Raji (cell line): ENCODE results near the gene SNAP47.

ENCODE experiments used
- POLR2A ChIP-seq: IDR thresholded peaks from 2 replicates; pipeline ENCODE4 v1.6.1; 2011; ENCODE audit warnings: low read depth, low read length, control low read depth; ENCODE audit not compliant: insufficient read depth

The SNAP47 gene

DNA sequence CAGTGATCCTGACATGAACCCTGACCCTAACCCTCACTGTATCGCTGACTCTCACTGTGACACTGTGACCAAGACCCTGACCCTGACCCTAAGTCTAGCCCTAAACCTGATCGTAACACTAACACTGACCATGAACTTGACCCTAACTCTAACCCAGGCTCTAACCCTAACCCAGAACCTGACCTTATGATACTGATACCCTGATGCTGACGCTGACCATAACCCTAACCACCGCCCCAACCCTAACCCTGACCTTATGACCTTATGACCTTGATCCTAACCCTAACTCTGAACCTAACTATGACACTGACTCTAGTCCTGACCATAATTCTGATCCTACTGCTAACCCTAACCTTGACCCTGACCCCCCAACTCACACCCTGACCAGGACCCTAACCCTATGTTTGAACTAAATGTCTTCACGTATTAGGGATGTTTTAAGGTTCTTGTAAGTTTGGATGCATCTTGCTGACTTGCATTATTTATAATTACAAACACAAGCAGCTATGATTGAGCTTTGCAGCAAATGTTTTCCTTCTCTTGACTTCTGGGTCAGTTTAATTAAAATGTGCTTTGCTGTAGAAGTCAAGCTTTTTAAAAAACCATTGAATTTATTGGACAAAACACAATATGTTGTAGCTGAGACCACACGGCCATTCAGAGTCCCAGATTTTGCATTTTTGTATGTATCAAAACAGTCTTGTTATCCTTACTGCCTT, 56.3 kb downstream of the SNAP47 start:
- no peak for TF ChIP-seq POLR2A

DNA sequence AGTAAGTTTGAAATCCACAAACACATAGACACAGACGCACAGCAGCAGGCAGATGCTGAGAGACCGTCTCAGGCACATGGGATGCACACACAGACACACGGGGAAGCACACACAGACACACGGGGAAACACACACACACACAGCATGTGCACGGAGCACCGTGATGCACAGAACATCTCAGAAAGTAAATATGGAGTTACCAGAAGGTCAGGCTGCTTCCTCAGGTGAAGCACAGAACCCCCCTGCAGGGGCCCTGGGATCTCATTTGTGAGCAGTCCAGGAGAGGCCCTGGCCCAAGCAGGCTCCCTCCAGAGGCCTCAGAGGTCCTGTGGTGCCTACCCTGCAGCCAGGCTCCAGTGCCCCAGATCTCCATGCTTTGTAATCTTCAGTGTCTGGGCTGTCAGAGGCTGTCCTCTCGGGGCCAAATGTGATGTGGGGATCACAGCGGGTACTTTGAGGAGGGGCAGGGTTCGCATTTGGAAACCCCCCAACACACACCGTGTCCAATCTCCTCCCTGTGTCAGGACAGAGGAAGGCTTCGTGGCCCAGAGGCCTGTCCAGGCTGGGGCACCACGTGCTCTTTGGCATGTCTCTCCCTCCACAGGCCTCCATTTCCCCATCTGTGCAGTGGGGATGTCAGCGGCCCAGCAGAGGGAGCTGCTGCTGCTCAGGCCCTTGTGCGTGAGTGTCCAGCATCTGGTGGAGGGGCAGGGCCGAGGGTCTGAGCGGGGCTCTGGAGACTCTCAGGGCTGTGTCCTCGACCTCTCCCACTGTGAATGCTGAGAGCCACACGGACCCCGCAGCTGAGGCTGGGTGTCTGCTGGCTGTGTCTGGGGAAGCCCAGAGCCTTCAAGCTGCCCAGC, 57.2 kb downstream of the SNAP47 start:
- TF ChIP-seq POLR2A, result no peak

DNA sequence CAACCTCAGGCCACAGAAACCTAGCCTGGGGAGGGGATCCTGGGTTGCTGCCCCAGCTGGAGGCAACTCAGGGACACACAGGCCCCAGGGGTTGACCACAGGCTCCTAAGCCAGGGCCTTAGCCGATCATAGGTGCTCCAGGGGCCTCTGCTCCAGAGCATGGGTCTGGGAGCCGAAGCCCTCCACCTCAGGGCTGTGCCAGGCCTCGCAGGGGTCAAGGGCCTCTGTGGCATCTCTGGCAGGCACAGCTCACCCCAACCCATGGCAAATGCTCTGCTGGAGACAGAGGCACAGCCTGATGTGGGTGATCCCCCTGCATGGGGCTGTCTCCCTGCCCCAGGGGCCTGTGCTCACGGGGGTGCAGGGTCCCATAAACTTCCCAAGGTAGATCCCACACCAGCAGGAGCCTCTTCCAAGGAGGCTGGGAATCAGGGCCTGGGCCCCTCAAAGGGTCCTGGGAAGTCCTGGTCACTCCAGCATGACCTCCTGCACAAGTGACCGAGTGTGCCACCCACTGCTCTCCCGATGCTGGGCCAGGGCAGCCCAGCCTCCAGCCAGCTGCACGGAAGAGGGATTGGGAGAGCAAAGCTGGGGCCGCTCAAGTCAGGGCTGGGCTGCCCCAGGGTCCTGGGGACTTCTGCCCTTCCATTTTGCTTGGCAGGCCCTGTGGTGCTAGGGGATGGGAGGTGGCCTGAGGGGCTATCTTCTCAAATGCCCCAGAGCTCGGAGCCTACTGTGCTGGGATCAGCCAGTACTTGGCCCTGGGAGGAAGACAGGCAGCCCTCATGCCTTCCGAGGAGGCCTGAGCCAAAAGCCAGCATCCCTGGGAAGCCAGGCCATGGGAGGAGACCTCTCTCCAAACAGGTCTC, 58.1 kb downstream of the SNAP47 start:
- no peak for TF ChIP-seq POLR2A

DNA sequence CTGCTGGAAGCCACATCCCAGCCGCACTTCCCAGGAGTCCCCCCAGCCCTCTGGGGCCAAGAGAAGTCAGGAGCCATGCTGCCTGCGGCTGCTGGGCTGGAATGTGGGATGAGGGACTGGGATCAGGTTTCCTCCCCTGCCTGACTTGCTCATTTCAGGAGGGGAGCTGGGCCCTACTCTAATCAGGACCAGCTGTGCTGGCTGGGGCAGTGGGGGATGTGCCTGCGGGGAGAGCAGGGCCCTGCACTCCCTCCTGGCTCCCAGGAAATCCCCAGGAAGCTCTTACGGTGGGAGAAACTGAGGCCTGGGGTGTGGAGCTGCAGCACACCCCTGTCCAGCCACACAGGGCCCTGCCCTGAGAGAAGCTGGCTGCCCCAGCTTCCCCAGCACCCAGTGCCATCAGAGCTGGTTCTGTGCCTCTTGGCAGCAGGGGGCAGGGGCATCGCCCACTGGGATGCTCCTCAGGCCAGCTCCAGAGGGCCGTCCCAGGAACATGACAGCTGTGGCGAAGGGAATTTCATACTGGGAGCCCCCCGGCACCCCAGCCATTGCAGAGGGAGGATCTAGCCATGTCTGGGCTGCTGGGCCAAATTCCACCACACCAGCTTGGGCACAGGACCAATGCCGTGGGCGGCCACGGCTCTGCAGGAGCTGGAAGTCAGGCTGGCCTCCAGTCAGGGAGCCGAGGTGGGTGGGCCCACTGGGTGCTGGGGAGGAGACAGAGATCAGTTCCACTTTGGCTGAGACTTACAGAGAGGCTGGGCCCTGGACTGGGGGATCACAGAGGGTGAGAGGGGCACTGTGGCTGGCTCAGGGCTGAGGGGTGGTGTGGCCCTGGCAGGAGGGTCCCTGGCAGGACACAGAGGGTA, 58.9 kb downstream of the SNAP47 start:
- no peak for TF ChIP-seq POLR2A

DNA sequence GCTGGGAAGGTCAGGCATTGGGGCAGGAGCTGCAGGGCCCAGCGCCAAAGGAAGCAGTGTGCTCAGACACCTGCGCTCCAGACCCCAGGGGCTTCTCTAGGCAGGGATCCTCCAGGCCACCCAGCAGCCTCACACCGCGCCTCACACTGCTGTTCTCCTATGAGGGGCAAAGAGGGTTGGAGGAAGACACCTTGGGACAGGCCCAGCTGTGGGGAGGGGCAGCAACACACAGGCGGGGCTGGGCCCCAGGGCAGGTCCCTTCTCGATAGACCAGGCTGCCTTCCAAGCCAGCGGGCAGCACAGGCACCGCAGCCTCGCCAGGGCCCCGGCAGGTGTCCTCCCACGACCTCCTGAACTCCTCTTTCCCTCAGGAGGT, 59.6 kb downstream of the SNAP47 start:
- TF ChIP-seq POLR2A, result no peak

DNA sequence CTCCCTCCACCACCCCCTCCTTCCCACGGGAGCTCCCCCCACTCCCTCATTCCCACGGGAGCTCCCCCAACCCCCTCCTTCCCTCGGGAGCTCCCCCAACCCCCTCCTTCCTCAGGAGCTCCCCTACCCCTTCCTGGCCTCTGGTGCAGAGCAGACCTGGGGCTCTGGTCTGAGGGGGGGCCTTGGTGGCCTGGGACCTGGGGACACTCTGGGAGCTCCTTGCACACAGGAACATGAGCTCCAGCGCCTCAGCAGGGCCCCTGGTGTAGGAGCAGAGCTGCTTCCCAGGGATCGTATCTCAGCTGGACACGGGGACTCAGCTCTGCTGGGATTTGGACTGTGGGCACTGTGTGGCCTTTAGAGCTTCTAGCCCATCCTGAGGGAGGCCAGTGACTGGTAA, 60.5 kb downstream of the SNAP47 start:
- no peak for TF ChIP-seq POLR2A

DNA sequence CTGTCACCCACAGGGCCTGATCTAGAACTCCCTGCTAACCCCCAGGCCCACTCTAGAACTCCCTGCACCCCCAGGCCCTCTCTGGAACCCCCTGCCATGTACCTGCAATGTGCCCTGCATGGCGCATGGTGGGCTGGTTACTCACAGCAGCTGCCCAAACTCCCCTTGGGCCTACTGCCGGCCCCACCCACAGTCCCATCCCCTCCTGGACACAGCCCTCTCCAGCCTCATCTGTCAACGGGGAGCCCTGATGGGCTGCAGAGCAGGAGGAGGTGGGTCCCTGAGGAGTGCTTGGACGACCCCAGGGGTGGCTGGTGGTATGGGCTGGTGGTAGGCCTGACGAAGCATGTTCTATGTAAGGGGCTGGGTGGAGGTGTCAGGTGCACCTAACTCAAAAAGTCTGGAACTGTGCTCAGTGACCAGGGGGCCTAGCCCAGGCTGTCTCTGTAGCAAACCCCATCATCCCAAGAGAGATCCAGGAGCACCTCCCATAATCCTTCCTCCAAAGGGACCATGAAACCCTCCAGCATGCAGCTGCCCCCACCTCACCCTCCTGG, 61.2 kb downstream of the SNAP47 start:
- no peak for TF ChIP-seq POLR2A

DNA sequence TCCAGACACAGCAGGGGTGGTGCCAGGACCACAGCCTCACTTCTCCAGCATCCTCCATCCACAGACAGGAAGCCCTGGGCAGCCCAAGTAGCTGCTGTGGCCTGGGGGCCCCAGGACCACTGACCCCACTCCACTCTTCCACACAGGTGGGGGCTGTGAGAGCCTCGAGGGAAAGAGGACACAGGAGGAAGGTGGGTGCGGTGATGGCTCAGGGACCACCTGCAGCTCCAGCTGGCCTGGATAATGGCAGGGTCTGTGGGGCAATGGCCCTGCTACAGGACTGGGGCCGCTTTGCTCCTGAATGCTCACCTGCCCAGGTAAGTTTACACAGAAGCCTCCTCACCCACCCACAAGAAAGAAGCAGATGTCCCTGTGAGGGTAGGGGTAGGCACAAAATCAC, 61.9 kb downstream of the SNAP47 start:
- TF ChIP-seq POLR2A, result no peak

DNA sequence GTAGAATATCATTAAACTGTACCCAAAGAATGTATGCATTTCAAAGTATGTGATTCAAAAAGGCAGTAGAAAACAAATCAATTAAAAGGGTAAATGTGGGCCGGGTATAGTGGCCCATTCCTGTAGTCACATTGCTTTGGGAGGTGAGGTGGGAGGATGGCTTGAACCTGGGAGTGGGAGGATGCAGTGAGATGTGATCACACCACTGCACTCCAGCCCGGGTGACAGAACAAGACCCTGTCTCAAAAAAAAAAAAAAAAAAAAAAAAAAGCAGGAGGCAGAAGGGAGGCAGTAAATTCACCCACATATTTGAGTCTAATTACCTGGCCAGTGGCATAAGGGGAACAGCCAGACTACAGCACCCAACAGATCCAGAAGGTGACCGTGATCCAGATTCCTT, 62.4 kb downstream of the SNAP47 start:
- TF ChIP-seq POLR2A, result no peak

DNA sequence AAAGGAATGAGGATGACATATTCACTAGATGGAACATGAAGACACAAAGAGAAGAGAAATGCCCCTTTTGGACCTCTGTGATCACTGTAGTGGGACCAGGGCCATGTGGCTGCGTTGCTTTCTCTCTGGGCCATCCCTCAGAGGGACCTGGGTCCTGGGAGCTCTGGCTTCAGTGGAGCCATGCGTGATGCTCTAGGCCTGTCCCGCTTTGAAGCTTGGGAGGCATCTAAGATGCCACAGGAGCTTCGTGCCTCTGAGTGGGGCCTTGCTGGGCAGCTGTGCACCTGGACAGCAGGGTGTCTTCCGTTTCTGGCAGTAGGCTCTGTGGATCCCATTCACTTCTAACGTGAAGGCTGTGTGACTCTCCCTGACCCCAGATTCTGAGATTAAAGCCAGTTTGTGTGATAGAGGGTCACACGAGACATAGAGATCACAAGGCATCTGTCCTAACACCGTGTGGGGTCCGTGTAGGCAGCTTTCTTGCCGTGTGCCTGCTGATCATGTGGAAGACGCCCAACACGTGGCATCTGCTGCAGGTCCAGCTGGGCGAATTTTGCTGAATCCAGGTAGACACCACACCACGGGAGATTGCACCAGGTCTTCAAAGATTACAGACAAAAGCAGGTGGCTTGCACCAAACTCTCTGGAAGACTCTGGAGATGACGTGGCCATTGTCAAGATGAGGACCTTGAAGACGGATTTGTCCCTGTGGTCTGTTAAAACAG, 63.0 kb downstream of the SNAP47 start:
- TF ChIP-seq POLR2A, result no peak

DNA sequence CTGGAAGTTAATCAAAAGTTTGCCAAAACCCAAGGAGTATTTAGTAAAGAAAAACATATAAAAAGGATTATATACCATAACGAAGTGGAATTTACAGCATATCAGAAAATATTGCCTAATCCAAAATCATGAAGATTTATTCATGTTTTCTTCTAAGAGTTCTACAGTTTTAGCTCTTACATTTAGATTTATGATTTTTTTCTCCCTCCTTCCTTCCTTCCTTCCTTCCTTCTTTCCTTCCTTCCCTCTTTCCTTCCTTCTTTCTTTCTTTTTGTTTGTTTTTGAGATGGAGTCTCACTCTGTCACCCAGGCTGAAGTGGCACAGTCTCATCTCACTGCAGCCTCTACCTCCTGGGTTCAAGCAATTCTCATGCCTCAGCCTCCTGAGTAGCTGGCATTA, 64.5 kb downstream of the SNAP47 start:
- TF ChIP-seq POLR2A, result no peak

DNA sequence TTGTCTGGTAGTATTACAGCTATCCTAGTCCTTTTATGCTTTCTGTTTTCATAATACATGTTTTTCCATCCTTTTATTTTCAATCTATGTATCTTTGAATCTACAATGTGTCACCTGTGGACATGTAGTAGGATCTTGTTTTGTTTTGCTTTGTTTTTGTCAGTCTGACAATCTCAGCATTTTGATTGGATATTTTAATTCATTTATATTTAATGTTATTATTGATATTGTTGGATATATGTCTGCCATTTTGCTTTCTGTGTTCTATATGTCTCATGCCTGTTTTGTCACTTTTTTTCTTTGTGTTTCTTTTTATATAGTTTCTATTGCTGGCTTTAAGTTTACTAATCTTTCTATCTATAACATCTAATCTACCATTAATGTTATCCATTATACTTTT, 68.7 kb downstream of the SNAP47 start:
- no peak for TF ChIP-seq POLR2A

DNA sequence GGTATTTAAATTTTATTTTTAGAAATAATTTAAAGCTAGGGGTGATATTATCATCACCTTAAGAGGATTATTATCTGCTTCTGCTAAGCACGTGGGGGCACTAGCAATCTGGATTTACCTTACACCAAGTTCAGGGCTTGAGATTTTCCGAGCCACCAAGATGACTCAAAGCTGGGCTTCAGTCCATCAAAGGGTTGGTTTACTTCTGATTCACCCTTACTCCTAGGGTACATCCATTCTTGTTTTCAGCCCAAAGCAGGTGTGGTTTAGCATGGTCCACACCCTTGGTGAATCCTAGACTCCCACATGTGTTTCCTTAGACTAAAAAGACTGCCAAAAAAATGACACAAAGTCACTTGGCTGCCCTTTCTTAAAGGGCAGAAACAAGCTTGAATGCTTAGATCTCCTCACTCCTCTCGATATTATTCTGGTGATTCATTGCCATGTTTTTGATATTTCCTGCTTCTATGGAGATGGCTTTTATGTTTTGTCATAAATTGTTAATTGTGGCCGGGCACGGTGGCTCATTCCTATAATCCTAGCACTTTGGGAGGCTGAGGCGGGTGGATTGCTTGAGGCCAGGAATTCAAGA, 70.5 kb downstream of the SNAP47 start:
- no peak for TF ChIP-seq POLR2A
